Dermis blood vessel endothelial cell (primary cell): ENCODE measurements around the gene TIRAP. TPM values are rescaled to one million over a fixed set of nuclear protein-coding genes. Genes with fewer than 3 reads are reported as not detected.

Source experiments
- total RNA-seq: library from RNA; depleted of rRNA; stranded (reverse); fragments of >200 nt; gene quantifications from 2 replicates; pipeline ENCODE4 v1.2.3, GENCODE V29; 2014

TIRAP gene
- total RNA-seq, 1 donor from 2014 or later: 5.1 TPM

Other genes starting within 250 kb of the TIRAP start
- gene CDON, start 220.2 kb upstream of the TIRAP start, total RNA-seq: 3.6 and 4.0 TPM in 2 replicates
- gene RPUSD4, start 71.4 kb upstream of the TIRAP start, total RNA-seq: 39.7 and 41.0 TPM in 2 replicates
- 31.8 and 46.5 TPM in 2 replicates for gene FAM118B, start 71.3 kb upstream of the TIRAP start, total RNA-seq
- 43.9 and 85.5 TPM in 2 replicates for gene SRPRA, start 14.2 kb upstream of the TIRAP start, total RNA-seq
- gene FOXRED1, start 13.9 kb upstream of the TIRAP start, total RNA-seq: 11.2 and 17.5 TPM in 2 replicates
- gene DCPS, start 21.0 kb downstream of the TIRAP start, total RNA-seq: 6.6 and 11.4 TPM in 2 replicates
- 15.8 and 16.1 TPM in 2 replicates for gene ST3GAL4, start 72.6 kb downstream of the TIRAP start, total RNA-seq